Activated naive CD4-positive, alpha-beta T cell treated with anti-CD3 and anti-CD28 coated beads, Interleukin-2, amount 50 U/mL, for 24 hours (primary cell): ENCODE data around the gene SLX4IP.

Experiments
- H3K27ac Mint-ChIP-seq: one replicate; pipeline ENCODE4 v1.8.0; 2021; ENCODE audit warnings: mild to moderate bottlenecking, mixed read lengths
- H3K27me3 Mint-ChIP-seq: one replicate; pipeline ENCODE4 v1.8.0; 2021; ENCODE audit warnings: mixed read lengths
- H3K36me3 Mint-ChIP-seq: one replicate; pipeline ENCODE4 v1.8.0; 2021; ENCODE audit warnings: mixed read lengths
- H3K4me1 Mint-ChIP-seq: one replicate; pipeline ENCODE4 v1.8.0; 2021; ENCODE audit warnings: mixed read lengths
- H3K4me3 Mint-ChIP-seq: one replicate; pipeline ENCODE4 v1.8.0; 2021; ENCODE audit warnings: mild to moderate bottlenecking, mixed read lengths
- H3K9me3 Mint-ChIP-seq: one replicate; pipeline ENCODE4 v1.8.0; 2021; ENCODE audit warnings: mixed read lengths

Gene SLX4IP

DNA sequence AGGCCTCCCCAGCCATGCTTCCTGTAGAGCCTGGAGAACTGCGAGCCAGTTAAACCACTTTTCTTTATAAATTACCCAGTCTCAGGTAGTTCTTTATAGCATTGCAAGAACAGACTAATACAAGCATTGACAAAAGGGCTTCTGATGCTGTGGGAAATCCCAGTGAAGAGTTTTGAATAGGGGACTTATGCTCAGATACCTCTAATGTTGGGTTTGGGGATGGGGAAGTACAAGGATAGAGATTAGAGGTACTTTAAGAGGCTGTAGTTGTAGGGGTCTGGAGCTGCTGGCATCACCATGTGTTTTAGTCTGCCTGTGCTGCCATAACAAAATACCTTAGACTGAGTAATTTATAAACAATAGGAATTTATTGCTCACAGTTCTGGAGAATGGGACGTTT lies 8.8 kb downstream of the SLX4IP start:
- Mint-ChIP-seq H3K36me3 (peaks cover 8% of the 10 kb centered on the region), H3K4me3 (no peak overlapping the region), H3K27ac (no peak overlapping the region), H3K9me3 (no peaks in the 10 kb centered on the region), H3K4me1 (peaks cover 17% of the 10 kb centered on the region), H3K27me3 (no peaks in the 10 kb centered on the region)

DNA sequence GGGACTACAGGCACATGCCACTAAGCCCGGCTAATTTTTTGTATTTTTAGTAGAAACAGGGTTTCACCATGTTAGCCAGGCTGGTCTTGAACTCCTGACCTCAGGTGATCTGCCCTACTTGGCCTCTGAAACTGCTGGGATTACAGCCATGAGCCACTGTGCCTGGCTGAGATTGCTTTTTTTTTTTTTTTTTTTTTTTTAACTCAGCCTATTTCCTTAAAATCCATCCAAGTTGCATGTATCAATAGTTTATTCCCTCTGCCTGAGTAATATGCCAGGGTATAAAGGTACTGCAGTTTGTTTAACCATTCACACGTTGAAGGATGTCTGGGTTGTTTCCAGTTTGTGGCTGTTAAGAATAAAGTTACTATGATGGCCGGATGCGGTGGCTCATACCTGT lies 10.7 kb downstream of the SLX4IP start:
- no peaks in the 10 kb centered on the region for H3K9me3 Mint-ChIP-seq
- H3K4me1 Mint-ChIP-seq: peaks cover 17% of the 10 kb centered on the region
- H3K4me3 Mint-ChIP-seq: no peak overlapping the region
- H3K27ac Mint-ChIP-seq: no peak overlapping the region
- peaks cover 9% of the 10 kb centered on the region for H3K36me3 Mint-ChIP-seq
- H3K27me3 Mint-ChIP-seq: no peaks in the 10 kb centered on the region

DNA sequence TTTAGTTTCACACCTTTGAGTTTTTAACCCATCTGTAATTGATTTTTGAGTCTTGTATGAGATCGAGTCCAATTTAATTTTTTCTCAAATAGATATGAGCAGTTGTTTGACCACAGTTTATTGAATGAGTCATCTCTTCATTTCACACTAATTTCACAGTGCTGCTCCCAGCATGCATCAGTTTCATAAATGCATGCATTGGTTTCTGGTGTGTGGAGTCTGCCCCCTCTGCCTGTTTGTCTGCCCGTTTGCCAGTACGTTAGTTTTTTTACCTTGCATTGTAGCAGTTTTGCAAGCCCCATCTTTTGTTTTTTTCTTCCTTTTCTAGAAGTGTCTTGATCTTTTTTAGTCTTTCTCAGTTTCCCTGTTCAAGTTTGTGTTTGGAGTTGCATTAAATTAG lies 11.9 kb downstream of the SLX4IP start:
- Mint-ChIP-seq H3K27me3 (no peaks in the 10 kb centered on the region), H3K4me1 (peaks cover 19% of the 10 kb centered on the region), H3K27ac (peak overlapping the region; percentile 57), H3K4me3 (peak overlapping the region; percentile 67), H3K9me3 (no peaks in the 10 kb centered on the region), H3K36me3 (peaks cover 8% of the 10 kb centered on the region)

DNA sequence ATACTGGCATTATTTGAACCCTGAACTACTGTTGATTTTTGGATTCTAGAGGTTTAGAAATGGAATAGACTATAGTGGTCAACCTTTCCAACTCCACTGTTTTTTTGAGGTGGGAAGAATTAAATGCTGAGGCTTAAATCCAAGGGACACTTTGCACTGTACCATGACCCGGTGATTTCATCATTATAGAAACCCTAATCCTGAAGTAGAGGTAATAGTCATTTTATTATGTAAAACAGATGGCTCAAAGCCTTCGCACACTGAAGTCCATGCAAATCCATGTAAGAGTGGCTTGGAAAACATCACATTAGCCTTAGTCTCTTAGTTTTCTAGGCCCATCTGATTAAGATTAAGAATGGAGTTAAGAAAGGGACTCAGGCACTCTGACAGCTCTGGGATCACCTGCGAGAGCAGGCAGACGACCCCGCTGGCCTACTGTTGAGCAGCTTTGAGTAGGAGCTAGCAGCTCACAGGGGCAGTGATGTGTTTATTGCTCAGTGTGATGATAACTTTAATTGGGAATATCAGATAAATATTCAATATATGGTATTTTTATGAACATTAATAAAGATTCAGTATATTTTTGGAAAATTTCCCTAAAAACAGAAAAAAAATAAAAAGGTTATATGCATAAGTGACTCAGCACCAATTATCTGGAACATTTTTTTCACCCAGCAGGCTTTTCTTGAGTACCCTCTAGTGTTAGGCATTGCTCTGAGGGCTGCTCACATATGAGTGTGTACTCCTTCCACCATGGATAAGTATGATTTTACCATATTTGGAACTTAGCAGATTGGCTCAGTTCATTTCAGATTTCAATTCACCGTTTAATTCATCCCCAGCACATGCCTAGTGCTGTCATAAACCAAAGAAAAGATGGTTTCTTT lies 13.4 kb downstream of the SLX4IP start:
- Mint-ChIP-seq H3K36me3 (peaks cover 6% of the 10 kb centered on the region), H3K9me3 (no peaks in the 10 kb centered on the region), H3K4me1 (peaks cover 28% of the 10 kb centered on the region), H3K27me3 (no peaks in the 10 kb centered on the region), H3K27ac (no peak overlapping the region), H3K4me3 (no peak overlapping the region)

DNA sequence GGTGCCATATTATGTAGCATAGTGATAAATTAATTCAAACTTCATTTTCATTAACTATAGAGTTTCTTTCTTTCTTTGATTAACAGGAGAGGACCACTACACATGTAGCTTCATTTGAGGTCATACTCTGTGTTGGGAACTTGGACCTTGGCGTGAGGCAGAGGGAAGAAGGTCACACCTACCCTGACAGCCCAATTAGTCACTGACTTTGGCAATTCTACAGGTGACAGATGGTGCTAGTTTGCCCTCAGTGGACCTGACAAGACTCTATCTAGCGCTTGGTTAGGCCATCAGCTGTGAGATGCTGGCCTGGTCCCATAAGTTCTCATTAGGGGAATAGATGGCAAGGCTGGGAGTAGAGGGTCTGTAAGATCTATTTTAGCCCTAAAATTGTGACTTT lies 14.2 kb downstream of the SLX4IP start:
- Mint-ChIP-seq H3K27ac (no peak overlapping the region), H3K4me3 (no peak overlapping the region), H3K27me3 (no peaks in the 10 kb centered on the region), H3K36me3 (peaks cover 4% of the 10 kb centered on the region), H3K9me3 (no peaks in the 10 kb centered on the region), H3K4me1 (peaks cover 36% of the 10 kb centered on the region)

DNA sequence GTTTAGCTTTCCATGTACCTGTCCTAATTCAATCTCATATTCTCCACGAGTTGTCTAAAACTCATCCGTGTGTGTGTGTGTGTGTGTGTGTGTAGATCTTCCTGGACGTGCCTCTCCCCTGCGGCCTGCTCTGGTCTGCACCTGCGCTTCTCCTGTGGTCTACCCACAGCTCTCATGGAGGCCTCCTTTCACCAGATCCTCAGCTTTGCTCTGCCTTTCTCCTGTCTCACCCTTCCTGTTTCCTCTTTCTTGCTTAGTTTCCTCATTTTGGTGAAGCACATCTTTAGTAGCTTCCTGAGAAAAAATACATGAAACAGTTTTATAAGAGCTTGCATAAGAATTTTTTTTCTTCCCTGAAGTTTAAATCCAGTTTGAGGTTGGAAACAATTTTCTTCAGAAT lies 18.1 kb downstream of the SLX4IP start:
- no peak overlapping the region for H3K27ac Mint-ChIP-seq
- H3K9me3 Mint-ChIP-seq: peaks cover 8% of the 10 kb centered on the region
- peak overlapping the region; percentile 12 for H3K4me3 Mint-ChIP-seq

DNA sequence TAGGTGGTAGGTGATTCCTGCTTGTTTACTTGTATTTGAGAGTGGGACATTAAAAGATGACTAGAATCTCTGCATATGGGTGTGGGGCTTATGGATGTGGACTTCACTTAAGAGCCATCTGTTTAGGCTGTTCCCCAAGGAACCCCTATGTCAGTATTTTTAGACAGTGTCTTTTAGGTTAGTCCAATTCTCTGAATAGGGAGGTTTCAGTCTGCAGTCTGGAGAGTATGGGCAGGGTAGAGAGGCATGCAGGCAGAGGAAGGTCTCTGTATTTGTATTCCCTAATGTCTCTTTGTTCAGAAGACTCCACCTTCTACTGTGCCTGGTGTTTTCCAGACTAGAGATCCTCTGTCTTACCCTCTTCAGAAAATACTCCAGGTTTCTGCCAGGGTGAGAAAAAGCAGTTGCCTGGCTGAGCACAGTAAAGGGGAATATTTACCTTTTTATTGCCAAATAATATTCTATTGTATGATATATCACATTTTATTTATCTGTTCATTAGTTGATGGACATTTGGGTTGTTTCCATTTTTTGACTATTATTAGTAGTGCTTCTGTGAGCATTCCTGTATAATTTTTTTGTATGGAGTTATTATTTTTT lies 19.1 kb downstream of the SLX4IP start:
- peak overlapping the region; percentile 12 for H3K4me3 Mint-ChIP-seq
- H3K27me3 Mint-ChIP-seq: no peaks in the 10 kb centered on the region
- peaks cover 19% of the 10 kb centered on the region for H3K4me1 Mint-ChIP-seq
- peaks cover 22% of the 10 kb centered on the region for H3K36me3 Mint-ChIP-seq
- H3K9me3 Mint-ChIP-seq: peaks cover 8% of the 10 kb centered on the region
- H3K27ac Mint-ChIP-seq: no peak overlapping the region

More for the DNA sequence above, 18.1 kb downstream of the SLX4IP start:
- Mint-ChIP-seq H3K36me3 (peaks cover 13% of the 10 kb centered on the region), H3K27me3 (no peaks in the 10 kb centered on the region), H3K4me1 (peaks cover 20% of the 10 kb centered on the region)

DNA sequence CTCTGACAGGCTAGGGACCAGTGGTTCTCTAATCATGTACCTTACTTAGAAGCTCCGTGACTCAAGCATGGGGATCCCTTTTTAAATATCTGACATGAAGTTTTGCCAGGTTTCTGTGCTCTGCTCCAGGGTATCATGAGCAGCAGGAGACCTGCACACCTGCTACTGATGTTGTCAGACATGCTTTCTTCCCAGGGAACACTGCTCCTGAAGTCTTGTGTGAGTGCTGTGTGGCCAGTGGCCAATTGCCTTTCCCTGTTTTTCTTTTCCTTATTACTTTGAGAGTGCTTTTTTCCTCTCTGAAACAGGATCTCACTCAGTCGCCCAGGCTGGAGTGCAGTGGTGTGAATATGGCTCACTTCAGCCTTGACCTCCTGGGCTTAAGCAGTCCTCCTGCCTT lies 26.4 kb downstream of the SLX4IP start:
- H3K27ac Mint-ChIP-seq: no peak overlapping the region
- H3K27me3 Mint-ChIP-seq: no peaks in the 10 kb centered on the region
- no peak overlapping the region for H3K4me3 Mint-ChIP-seq
- H3K4me1 Mint-ChIP-seq: peaks cover 6% of the 10 kb centered on the region
- H3K36me3 Mint-ChIP-seq: peaks cover 43% of the 10 kb centered on the region
- H3K9me3 Mint-ChIP-seq: peaks cover 18% of the 10 kb centered on the region

DNA sequence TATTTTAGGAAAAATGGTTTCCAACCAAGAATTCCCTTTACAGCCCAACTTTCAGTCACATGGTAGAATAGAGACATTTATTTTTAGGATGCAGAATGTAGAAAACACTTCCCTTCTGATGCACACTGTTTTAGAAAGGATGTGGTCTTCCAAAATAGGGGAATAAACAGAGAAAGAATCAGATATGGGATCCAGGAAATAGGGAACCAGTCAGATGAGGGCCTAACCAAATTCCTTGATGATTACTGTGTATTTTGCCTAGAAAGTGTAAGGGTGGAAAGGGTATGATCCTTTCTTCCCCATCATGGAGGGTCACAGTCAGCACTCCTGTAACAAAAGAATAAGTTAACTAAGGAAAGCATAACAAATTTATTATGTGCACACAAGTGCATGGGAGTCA lies 27.4 kb downstream of the SLX4IP start:
- Mint-ChIP-seq H3K27ac (no peak overlapping the region), H3K9me3 (peaks cover 10% of the 10 kb centered on the region), H3K4me1 (peaks cover 6% of the 10 kb centered on the region), H3K4me3 (no peak overlapping the region), H3K36me3 (peaks cover 36% of the 10 kb centered on the region), H3K27me3 (no peaks in the 10 kb centered on the region)

DNA sequence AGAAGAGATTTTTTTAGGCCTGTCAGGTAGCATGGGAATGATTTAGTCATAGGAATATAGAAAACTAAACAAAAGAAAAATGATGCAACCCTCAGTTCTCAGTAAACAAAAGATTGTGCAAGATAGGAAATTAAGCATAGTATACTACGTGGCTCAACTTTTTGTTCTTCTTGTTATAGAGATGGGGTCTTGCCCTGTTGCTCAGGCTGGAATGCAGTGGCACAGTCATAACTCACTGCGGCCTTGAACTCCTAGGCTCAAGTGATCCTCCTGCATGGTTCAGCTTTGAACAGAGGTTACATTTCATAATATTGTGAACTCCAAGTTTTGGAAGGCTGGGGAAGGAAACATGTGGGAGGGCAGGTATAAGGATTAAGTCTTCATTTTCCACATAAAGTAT lies 28.5 kb downstream of the SLX4IP start:
- Mint-ChIP-seq H3K27ac (no peak overlapping the region), H3K9me3 (peaks cover 10% of the 10 kb centered on the region), H3K4me1 (peaks cover 11% of the 10 kb centered on the region), H3K4me3 (no peak overlapping the region), H3K27me3 (no peaks in the 10 kb centered on the region), H3K36me3 (peaks cover 30% of the 10 kb centered on the region)

DNA sequence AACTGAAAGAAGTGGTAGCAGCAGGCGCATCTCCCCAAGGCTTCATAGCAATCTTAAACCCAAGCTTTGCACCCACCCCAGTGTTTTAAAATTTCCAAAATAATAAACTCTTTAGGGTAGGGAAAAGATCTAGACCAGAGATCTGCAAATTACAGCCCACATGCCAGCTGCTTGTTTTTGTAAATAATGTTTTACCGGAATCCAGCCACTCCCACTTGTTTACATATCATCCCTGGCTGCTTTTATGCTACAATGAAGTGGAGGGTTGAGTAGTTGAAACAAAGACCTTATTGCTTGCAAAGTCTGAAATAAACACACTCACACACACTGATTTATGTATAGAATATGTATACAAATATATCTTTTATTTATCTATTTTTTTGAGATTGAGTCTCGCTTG lies 30.0 kb downstream of the SLX4IP start:
- no peaks in the 10 kb centered on the region for H3K27me3 Mint-ChIP-seq
- H3K36me3 Mint-ChIP-seq: peaks cover 25% of the 10 kb centered on the region
- H3K4me3 Mint-ChIP-seq: no peak overlapping the region
- peaks cover 18% of the 10 kb centered on the region for H3K4me1 Mint-ChIP-seq
- H3K9me3 Mint-ChIP-seq: peaks cover 10% of the 10 kb centered on the region
- H3K27ac Mint-ChIP-seq: no peak overlapping the region

DNA sequence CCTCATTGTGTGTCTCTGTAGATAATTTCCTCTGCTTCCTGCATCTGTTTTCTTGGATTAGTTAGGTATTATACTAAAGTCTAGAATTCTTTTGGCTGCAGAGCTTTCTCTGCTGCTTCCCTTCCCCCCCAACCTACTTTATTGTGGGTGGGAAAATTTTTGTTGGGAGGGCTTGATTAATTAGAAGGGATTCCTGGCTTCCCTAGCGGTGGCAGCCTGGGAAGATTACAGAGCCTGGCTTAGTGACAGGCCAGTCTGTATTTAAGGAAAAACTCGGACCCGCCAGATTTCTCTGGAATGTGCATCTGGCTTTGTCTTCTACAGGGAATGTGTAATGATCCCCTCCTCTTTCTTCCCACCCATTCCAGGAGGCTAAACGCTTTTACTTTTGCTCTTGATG lies 31.2 kb downstream of the SLX4IP start:
- Mint-ChIP-seq H3K4me3 (no peak overlapping the region), H3K27me3 (no peaks in the 10 kb centered on the region), H3K9me3 (peaks cover 5% of the 10 kb centered on the region), H3K36me3 (peaks cover 22% of the 10 kb centered on the region), H3K27ac (no peak overlapping the region), H3K4me1 (peaks cover 13% of the 10 kb centered on the region)

DNA sequence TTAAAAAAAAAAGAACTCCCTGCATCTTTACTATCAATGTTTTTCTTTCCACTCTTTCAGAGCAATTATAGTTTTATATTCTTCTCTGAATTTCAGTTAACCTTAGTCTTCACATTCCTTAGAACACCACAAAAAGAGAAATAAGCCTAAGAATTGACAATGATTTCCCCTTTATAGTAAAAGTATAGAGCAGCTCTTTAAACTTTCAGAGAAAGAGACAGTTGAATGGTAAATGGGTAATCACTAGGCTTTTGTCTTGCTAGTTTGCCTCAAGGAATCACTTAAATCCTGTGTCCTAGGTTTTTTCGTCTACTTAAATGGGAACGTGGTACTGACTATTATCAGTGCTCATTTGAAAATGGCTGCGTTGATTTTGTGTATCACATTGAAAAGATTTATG lies 31.8 kb downstream of the SLX4IP start:
- H3K27ac Mint-ChIP-seq: no peak overlapping the region
- no peaks in the 10 kb centered on the region for H3K27me3 Mint-ChIP-seq
- H3K4me3 Mint-ChIP-seq: no peak overlapping the region
- H3K4me1 Mint-ChIP-seq: peaks cover 13% of the 10 kb centered on the region
- peaks cover 24% of the 10 kb centered on the region for H3K36me3 Mint-ChIP-seq
- peaks cover 5% of the 10 kb centered on the region for H3K9me3 Mint-ChIP-seq

DNA sequence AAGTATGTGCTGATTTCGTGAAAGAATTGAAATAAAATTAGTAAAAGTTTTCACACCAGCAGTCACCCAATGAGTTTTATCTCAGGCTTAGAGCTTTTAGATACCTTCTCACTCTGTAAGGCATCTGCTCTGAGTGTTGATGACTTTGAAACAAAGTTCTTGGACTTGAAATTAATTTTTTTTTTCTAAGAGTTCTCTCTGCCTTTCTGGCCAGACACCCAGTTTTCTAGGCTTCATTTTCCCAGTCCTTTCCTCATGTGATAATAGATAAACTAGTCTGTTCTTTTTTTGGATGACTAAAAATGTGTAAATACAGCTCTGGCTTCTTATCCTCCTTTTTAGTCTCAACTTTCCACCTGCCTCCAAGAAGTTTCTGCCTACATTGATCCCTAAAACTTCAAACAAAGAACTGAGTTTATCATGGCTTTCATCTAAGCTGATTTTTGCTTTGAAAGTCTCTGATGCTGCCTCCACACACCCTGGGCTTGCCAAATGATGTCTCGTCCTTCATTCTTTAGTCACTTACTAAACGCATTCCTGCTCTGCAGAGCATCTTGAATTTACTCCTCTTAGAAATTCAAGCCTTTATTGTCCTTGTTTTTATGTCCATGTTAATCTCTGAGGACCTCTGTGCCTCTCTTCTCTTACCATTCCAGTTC lies 32.7 kb downstream of the SLX4IP start:
- peaks cover 13% of the 10 kb centered on the region for H3K4me1 Mint-ChIP-seq
- H3K36me3 Mint-ChIP-seq: peaks cover 21% of the 10 kb centered on the region
- H3K4me3 Mint-ChIP-seq: no peak overlapping the region
- no peaks in the 10 kb centered on the region for H3K27me3 Mint-ChIP-seq
- H3K9me3 Mint-ChIP-seq: peaks cover 5% of the 10 kb centered on the region
- H3K27ac Mint-ChIP-seq: no peak overlapping the region

DNA sequence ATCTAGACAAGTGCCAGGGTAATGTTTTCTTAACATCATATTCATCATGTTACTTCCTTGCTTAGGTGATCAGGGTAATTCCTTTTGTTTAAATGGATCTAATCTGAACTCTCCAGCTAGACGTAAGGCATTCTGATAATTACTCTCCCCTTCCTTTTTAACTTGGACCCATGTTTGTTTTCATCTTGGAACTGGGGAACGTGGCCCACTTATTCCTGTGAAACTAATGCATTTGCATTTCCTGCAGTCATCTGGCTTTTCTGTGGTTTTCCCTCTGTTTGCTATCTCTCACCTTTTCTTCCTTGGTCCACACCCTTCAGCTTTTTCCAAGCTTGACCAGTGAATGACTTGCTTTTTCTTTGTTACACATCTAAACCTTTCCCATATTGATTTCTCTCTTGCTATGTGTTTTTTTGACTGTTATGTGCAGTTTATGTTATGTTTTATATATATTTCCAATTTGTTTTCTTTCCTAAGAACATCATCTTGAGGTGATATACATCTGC lies 33.3 kb downstream of the SLX4IP start:
- no peak overlapping the region for H3K4me3 Mint-ChIP-seq

DNA sequence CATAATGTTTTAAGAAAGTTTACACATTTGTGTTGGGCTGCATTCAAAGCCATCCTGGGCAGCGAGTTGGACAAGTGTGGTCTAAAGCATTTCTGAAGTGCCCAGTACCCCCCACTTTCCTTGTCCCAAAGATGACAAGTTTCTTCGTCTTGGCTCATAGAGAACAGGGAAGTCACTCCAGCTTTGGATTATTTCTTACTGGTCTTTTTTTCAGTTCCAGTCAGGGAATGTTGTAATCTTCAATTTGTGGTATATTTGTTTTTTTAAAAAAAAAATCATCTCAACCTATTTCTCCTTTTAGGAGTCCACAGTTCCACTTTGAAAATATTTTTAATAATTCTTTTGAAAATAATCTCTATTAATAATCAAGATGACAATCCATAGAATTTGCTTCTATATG lies 34.0 kb downstream of the SLX4IP start:
- Mint-ChIP-seq H3K4me1 (peaks cover 13% of the 10 kb centered on the region), H3K9me3 (no peaks in the 10 kb centered on the region), H3K27me3 (no peaks in the 10 kb centered on the region), H3K27ac (no peak overlapping the region), H3K36me3 (peaks cover 11% of the 10 kb centered on the region), H3K4me3 (no peak overlapping the region)

More for the DNA sequence above, 33.3 kb downstream of the SLX4IP start:
- Mint-ChIP-seq H3K9me3 (no peaks in the 10 kb centered on the region), H3K27ac (no peak overlapping the region), H3K36me3 (peaks cover 17% of the 10 kb centered on the region), H3K27me3 (no peaks in the 10 kb centered on the region), H3K4me1 (peaks cover 13% of the 10 kb centered on the region)
